Lower lobe of right lung (tissue), 2 donors: ENCODE data around the gene TOX3. TPM values are rescaled to one million over a fixed set of nuclear protein-coding genes. Genes with fewer than 3 reads are reported as not detected.

Experiments
- ATAC-seq, 2 donors: fragments of 200-7000 bp; cut with Tn5 transposase; one replicate each; pipeline ENCODE4 v1.9.1; 2020 to 2022; ENCODE audit warnings: mild to moderate bottlenecking in 2 of 2, moderate library complexity in 2 of 2
- DNase-seq: peaks from one replicate; pipeline ENCODE4 v3.0.0-alpha.2; 2020
- H3K27ac ChIP-seq: fragments of 200-600 bp; one replicate; pipeline ENCODE4 v1.8.0; 2022
- H3K27me3 ChIP-seq: fragments of 200-600 bp; one replicate; pipeline ENCODE4 v1.8.0; 2022; ENCODE audit warnings: low read depth
- H3K36me3 ChIP-seq: fragments of 200-600 bp; one replicate; pipeline ENCODE4 v1.8.0; 2022; ENCODE audit warnings: mild to moderate bottlenecking
- H3K4me1 ChIP-seq: fragments of 200-600 bp; one replicate; pipeline ENCODE4 v1.8.0; 2022
- H3K4me3 ChIP-seq: fragments of 200-600 bp; one replicate; pipeline ENCODE4 v1.8.0; 2022; ENCODE audit warnings: mild to moderate bottlenecking
- H3K9me3 ChIP-seq: fragments of 200-600 bp; one replicate; pipeline ENCODE4 v1.8.0; 2022
- CTCF ChIP-seq: fragments of 200-600 bp; IDR thresholded peaks from one replicate; pipeline ENCODE4 v1.8.0; 2022; ENCODE audit warnings: antibody characterized with exemption, mild to moderate bottlenecking
- intact Hi-C: fragments of 100-400 bp; cut with DNase I; formaldehyde crosslinking; loops from one replicate; pipeline ENCODE4 v1.11.0; 2022
- total RNA-seq: library from RNA; stranded (reverse); fragmentation: NEBNext Ultra II Directional; extraction: Animal tissue kit (Norgen Biotek cat#: 25700); gene quantifications from one replicate; pipeline ENCODE4 v1.2.1, GENCODE V29; 2021
- donor health status: DM: no; HTN: yes; CAD: no; lungs with severe emphysema.

The TOX3 gene
- total RNA-seq, 1 donor from 2014 or later: 4.1 TPM

GRCh38 chr16:52568983-52569690 is 22.2 kb upstream of the TOX3 start:
- no peak for TF ChIP-seq CTCF
- H3K27ac ChIP-seq: no peak overlapping the region
- no peaks in the 10 kb centered on the region for H3K4me1 ChIP-seq
- H3K4me3 ChIP-seq: no peak overlapping the region
- H3K27me3 ChIP-seq: no peaks in the 10 kb centered on the region
- ATAC-seq: no peak
- intact Hi-C loops: no loop called here
- H3K36me3 ChIP-seq: no peaks in the 10 kb centered on the region
- no peak for DNase-seq
- no peaks in the 10 kb centered on the region for H3K9me3 ChIP-seq

DNA sequence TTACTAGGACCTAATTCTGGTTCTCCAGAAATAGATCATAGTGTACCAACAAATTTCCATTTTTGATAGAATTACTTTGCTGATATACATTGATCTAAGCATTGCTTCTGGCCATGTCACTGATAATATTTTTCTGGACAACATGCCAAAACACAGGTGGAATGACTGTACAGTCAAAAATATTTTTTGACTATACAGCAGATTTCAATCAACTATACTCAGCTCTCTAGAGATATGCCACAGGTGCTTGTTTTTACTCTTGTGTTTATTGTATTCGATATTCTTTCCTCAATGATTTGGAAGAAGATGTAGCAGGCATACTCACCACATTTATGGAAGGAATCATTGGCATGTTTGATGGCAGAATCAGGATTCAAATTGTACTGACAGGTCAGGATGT is 21.6 kb upstream of the TOX3 start:
- ATAC-seq (no peak), DNase-seq (no peak)
- no peak overlapping the region for H3K4me3 ChIP-seq
- no peaks in the 10 kb centered on the region for H3K9me3 ChIP-seq
- no peak overlapping the region for H3K27ac ChIP-seq
- no peak for TF ChIP-seq CTCF
- intact Hi-C loops: no loop called here
- H3K4me1 ChIP-seq: no peaks in the 10 kb centered on the region
- H3K36me3 ChIP-seq: no peaks in the 10 kb centered on the region
- H3K27me3 ChIP-seq: no peaks in the 10 kb centered on the region

- no peaks in the 10 kb centered on the region for H3K27me3 ChIP-seq
- H3K4me1 ChIP-seq: no peaks in the 10 kb centered on the region
- intact Hi-C loops: no loop called here
- no peaks in the 10 kb centered on the region for H3K9me3 ChIP-seq
- H3K4me3 ChIP-seq: no peak overlapping the region
- DNase-seq: no peak
- TF ChIP-seq CTCF: no peak
- H3K27ac ChIP-seq: no peak overlapping the region
- ATAC-seq: no peak
- H3K36me3 ChIP-seq: no peaks in the 10 kb centered on the region
These were observed 20.2 kb upstream of the TOX3 start for GRCh38 chr16:52567193-52567592.

GRCh38 chr16:52563767-52564611 is 17.0 kb upstream of the TOX3 start:
- Histone ChIP-seq H3K4me3 (no peak overlapping the region), H3K36me3 (no peaks in the 10 kb centered on the region), H3K9me3 (no peaks in the 10 kb centered on the region), H3K27me3 (no peaks in the 10 kb centered on the region), H3K4me1 (peaks cover 5% of the 10 kb centered on the region), H3K27ac (no peak overlapping the region)
- TF ChIP-seq CTCF: no peak
- no peak for DNase-seq
- ATAC-seq: no peak
- intact Hi-C loops: no loop called here

DNA sequence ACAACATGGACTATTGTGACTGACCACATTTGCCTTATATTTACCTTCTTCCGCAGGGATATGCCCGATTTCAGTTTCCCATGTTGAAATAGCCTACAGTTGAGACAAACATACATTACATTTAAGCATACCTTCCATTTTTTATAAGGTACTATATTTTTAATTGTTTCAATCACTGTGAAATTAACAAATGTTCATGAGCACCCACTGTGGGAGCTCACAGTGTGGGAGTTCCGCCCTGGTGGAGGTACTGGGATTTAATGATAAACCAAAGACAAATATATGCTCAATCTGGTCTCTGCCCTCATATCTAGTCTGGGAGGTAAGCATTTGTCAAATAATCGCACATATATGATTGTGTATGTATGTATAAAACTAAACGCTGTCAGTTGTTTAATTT is 15.8 kb upstream of the TOX3 start:
- ATAC-seq (no peak), DNase-seq (no peak)
- Histone ChIP-seq H3K9me3 (no peaks in the 10 kb centered on the region), H3K4me3 (no peak overlapping the region), H3K27me3 (no peaks in the 10 kb centered on the region), H3K36me3 (no peaks in the 10 kb centered on the region), H3K4me1 (peaks cover 5% of the 10 kb centered on the region), H3K27ac (no peak overlapping the region)
- intact Hi-C loops: no loop called here
- no peak for TF ChIP-seq CTCF
